HG02763 (cell line): ENCODE data around the gene ST3GAL4.
"Not testable (repeated sequence)": the region's sequence is repeated elsewhere in the genome, so short reads cannot be mapped to it uniquely, and the experiment has no call there.

Source experiments
- ATAC-seq: cut with Tn5 transposase; IDR thresholded peaks from one replicate; pipeline ENCODE4 v1.9.1; 2021; ENCODE audit warnings: mild to moderate bottlenecking, moderate library complexity; ENCODE audit not compliant: unreplicated experiment

ST3GAL4 gene

DNA sequence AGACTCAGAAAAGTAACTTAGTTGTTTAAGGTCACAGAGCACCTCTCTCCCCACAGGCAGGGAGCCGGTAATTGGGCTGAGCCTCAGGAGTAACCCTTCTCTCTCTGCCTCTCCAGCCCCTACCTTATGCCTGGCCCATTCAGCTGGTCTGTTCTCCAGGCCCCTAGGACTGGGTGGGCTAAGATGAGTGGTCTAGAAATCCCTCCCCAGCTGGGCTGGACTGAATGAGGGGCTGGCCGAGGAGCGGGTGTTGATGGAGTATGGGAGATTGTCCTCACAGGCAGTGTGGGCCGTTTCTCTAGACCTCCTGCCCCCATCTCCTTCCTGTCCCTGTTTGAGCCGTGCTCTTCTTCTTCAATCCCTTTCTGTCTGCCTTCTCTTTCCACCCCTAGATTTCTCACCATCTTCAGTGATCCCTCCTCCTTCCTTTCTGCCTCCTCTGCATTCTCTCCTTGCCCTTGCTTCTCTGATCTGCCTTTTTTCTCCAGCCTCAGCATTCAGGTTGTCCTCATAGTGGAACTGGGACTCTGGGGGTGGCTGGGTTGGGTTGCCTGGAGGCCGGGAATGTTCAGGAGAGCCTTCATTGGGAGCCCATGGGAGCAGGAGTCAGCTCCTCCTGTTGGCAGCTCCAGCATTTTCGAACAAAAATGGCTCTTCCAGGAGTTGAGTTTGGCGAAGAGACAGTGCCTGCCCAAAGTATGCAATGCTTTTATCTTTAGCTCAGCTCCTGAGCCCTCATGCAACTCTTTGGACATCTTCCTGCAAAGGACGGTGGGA lies 7.6 kb downstream of the ST3GAL4 start:
- no peak for ATAC-seq

DNA sequence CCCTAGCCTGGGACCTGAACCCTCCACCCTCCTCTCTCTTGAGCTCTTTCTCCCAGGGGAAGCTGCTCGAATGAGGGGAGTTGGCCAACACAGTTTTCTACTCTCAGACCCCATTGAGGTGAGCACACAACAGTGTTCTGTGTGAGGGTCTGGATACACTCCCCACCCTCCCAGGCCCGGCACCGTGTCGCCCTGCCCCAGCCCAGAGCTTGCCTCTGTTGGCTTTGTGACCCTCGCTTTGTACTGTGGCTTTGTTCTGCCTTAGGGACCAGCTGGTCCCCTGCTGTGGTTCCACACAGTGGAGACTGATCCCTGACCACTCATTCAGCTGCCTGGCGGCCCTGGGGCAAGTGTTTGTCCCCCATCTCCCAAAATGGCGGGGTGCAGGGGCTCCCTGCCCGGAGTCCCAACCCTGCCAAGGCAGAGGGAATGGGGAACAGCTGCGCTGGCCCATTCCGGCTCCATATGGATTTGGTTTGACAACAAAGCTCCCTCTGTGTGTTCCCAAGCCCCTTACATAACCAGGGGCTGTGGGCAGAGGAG lies 8.3 kb downstream of the ST3GAL4 start:
- ATAC-seq = no peak

GRCh38 chr11:126364735-126365134 lies 9.2 kb downstream of the ST3GAL4 start:
- not testable (repeated sequence) for ATAC-seq

GRCh38 chr11:126365508-126365907 lies 10.0 kb downstream of the ST3GAL4 start:
- not testable (repeated sequence) for ATAC-seq

DNA sequence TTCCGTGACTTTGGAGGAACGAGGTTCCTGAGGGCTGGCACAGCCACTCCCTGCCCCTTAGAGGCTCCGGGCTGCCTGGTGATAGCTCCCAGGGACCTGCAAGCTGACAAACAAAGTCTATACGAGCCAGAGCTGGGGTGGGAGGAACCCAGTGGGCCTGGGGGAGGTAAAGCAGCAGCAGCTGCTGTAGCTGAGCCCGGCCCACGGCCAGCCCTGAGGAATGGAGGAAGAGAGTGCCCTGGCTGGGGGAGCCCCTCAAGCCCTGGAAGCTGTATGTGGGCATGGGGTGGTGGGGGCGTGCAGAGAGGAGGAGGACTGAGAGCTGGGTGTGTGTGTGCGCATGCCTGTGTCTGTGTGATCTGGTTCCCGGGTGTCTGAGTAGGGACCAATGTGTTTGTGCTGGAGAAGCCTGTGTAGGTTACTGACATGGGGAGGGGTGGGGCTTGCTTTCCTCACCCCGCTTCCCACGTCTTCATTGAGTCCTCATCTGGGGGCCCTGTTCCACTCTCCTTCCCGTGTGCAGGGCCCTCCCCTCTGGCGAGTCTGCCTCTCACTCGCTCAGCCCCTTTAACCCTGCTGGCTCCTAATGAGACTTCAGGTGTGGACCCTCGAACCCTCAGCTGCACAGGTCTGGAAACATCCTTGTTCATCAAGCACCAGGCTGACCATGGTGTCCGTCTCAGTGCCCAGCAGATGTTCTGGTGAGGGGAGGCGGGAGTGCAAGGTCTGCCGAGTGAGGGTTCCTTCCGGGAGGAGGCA lies 10.8 kb downstream of the ST3GAL4 start:
- no peak for ATAC-seq

GRCh38 chr11:126366823-126367654 lies 11.6 kb downstream of the ST3GAL4 start:
- not testable (repeated sequence) for ATAC-seq

- not testable (repeated sequence) for ATAC-seq
Measured at GRCh38 chr11:126367806-126368205, 12.3 kb downstream of the ST3GAL4 start.

- not testable (repeated sequence) for ATAC-seq
Measured at GRCh38 chr11:126368336-126369119, 13.0 kb downstream of the ST3GAL4 start.

GRCh38 chr11:126370016-126370415 lies 14.5 kb downstream of the ST3GAL4 start:
- ATAC-seq = no peak

- ATAC-seq = no peak
Measured at GRCh38 chr11:126371595-126371994, 16.1 kb downstream of the ST3GAL4 start.

DNA sequence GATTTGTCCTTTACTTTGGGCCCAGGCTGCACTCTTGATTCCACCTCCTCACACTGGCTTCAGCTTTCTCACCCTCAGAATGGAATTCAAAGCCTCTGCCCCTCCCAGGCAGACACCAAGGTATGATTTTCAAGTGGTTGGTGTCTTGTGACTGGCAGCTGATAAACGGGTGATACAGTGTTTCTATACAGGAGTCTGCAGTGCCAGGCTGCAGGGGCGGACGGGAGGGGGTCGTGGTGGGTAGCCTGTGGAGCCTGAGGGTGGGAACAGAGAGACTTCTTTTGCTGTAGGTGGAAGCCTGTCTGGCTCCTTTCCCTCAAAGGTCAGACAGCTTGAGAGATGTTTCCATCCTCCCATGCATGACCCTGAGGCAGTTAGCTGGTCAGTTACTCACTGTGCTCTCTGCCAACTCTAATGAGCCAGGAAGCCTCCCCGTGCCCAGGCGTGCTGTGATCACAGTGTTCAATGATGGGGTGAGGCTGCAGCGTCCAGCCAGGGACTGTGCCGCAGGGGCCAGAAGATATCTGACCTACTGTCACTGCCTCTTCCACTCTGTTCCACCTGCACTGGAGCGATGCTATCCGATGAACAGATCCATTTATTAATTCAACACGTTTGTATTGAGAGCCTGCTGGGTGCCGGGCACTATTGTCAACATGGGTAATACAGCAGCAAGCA lies 18.0 kb downstream of the ST3GAL4 start:
- ATAC-seq = not testable (repeated sequence)

DNA sequence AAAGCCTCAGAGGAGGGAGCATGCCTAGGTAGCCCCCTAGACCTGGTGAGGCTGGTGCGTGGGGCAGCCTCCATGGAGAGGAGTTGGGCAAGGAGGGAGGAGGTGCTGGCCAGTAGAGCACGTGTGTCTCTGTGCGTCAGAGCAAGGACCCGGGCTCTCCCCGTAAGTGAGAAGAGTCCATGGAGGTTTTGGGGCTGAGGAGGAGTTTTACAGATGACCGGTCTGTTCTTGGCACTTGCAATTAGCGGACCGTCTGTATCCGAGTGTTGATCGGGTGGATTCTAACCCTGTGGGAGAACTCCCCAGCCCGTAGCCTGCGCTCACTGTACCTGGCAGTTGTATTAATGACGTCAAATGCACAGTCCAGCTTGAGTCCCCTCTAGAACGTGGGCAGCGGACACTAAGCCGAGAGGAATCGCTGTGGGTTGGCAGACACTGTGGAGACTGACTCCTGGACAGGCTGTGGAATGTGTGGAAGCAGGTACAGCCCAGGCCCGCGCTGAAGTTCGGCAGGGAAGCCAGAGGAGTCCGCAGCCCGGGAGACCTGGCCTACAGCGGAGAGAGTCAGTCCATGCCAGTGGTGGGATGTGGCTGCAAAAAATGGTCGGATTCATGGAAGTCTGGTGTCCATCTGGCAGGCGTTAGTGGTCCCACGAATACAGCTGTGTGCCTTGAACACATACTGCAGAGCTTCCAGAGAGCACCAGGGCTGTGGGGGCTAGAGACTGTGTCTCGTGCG lies 19.2 kb downstream of the ST3GAL4 start:
- not testable (repeated sequence) for ATAC-seq

- no peak for ATAC-seq
Measured at GRCh38 chr11:126375726-126376125, 20.2 kb downstream of the ST3GAL4 start.

- no peak for ATAC-seq
Measured at GRCh38 chr11:126378763-126379162, 23.3 kb downstream of the ST3GAL4 start.

GRCh38 chr11:126380909-126381308 lies 25.4 kb downstream of the ST3GAL4 start:
- ATAC-seq = no peak

GRCh38 chr11:126381960-126382359 lies 26.5 kb downstream of the ST3GAL4 start:
- not testable (repeated sequence) for ATAC-seq

DNA sequence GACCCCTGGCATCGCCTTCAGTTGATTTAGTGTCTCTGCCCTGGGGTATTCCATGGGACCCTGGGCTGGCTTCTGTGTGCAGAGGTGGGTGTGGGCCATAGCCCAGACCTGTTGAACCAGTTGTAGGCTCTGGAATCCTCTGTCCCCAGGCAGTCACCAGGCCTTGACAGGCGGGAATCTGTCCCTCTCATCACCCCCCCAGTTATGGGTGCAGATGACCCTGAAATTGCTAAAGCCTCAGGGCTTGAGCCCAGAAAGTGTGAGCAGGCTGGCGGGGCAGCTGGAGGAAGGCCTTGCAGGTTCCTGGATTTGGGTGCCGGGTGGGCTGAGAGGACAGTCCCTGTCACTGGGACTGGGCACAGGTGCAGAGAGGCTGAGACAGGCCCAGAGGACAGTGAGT lies 27.2 kb downstream of the ST3GAL4 start:
- ATAC-seq = not testable (repeated sequence)

DNA sequence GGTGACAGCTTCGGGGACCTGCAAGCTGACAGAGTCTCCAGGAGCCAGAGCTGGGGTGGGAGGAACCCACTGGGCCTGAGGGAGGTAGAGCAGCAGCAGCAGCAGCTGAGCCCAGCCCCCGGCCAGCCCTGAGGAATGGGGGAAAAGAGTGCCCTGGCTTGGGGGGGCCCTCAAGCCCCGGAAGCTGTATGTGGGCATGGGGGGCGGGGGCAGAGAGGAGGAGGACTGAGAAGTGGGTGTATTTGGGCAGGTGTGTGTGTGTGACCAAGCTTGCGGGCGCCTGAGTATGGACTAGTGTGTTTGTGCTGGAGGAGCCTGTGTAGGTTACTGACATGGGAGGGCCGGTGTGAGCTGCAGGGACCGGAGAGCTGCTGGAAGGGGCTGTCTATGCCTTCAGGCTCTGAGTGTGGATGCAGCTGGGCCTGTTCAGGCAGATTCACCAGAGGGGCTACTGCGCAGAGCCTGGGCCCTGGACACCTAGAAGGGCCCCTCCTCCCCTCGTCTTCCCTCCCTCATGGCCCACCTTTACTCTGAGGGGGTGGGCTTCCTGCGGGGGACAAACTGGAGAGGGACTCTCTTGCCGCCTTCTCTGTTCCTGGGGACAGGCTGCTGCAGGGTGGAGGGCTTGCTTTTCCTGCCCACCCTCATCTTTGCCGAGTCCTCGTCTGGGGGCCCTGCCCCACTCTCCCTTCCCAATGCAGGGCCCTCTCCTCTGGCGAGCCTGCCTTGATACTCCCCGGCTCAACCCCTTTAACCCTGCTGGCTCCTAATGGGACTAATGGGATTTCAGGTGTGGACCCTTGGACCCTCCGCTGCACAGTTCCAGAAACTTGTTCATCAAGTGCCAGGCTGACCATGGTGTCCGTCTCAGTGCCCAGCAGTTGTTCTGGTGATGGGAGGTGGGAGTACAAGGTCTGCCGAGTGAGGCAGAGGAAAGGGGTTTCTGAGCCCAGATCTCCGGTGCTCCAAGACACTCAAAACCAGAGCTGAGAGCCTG lies 28.2 kb downstream of the ST3GAL4 start:
- ATAC-seq = no peak
